NAMALWA (cell line): ENCODE data around the gene MRE11.
"Not testable (repeated sequence)": the region's sequence is repeated elsewhere in the genome, so short reads cannot be mapped to it uniquely, and the experiment has no call there.

Experiments used
- DNase-seq: peaks from one replicate; pipeline ENCODE4 v3.0.0-alpha.2; 2015; ENCODE audit warnings: low spot score

MRE11 gene

GRCh38 chr11:94506513-94506912, 12.9 kb upstream of the MRE11 start:
- DNase-seq: not testable (repeated sequence)

- peak; percentile 77 for DNase-seq
Measured at GRCh38 chr11:94504689-94505293, 11.1 kb upstream of the MRE11 start.

GRCh38 chr11:94501522-94501921, 7.9 kb upstream of the MRE11 start:
- no peak for DNase-seq

- DNase-seq: no peak
Measured at GRCh38 chr11:94500181-94500580, 6.5 kb upstream of the MRE11 start.

GRCh38 chr11:94494126-94494680, 559 bp upstream of the MRE11 start:
- no peak for DNase-seq

- DNase-seq: no peak
Measured at GRCh38 chr11:94486068-94486467, 7.6 kb downstream of the MRE11 start.

- no peak for DNase-seq
Measured at GRCh38 chr11:94481342-94481741, 12.3 kb downstream of the MRE11 start.

GRCh38 chr11:94477624-94478023, 16.0 kb downstream of the MRE11 start:
- no peak for DNase-seq

- DNase-seq: peak; percentile 13
Measured at GRCh38 chr11:94472916-94473799, 20.5 kb downstream of the MRE11 start.

GRCh38 chr11:94469416-94469815, 24.2 kb downstream of the MRE11 start:
- DNase-seq: no peak

- no peak for DNase-seq
Measured at GRCh38 chr11:94459576-94459975, 34.1 kb downstream of the MRE11 start.

- DNase-seq: no peak
Measured at GRCh38 chr11:94457118-94458029, 36.3 kb downstream of the MRE11 start.

- no peak for DNase-seq
Measured at GRCh38 chr11:94455861-94456260, 37.8 kb downstream of the MRE11 start.

GRCh38 chr11:94454301-94454700, 39.3 kb downstream of the MRE11 start:
- DNase-seq: no peak

- DNase-seq: no peak
Measured at GRCh38 chr11:94452988-94453387, 40.7 kb downstream of the MRE11 start.

- DNase-seq: no peak
Measured at GRCh38 chr11:94450048-94450447, 43.6 kb downstream of the MRE11 start.

GRCh38 chr11:94449437-94449836, 44.2 kb downstream of the MRE11 start:
- no peak for DNase-seq

GRCh38 chr11:94449029-94449428, 44.6 kb downstream of the MRE11 start:
- DNase-seq: no peak

GRCh38 chr11:94447149-94447548, 46.5 kb downstream of the MRE11 start:
- no peak for DNase-seq

GRCh38 chr11:94445641-94446040, 48.0 kb downstream of the MRE11 start:
- no peak for DNase-seq

- no peak for DNase-seq
Measured at GRCh38 chr11:94433049-94433448, 60.6 kb downstream of the MRE11 start.

GRCh38 chr11:94424662-94425061, 69.0 kb downstream of the MRE11 start:
- no peak for DNase-seq
